HepG2 (cell line): ENCODE data around the gene SLC27A2. TPM values are rescaled to one million over a fixed set of nuclear protein-coding genes. Genes with fewer than 3 reads are reported as not detected.

Experiments
- ATAC-seq: fragments of 200-7000 bp; cut with Tn5 transposase; 3 replicates; pipeline ENCODE4 v1.9.1; 2020; ENCODE audit warnings: mild to moderate bottlenecking, moderate library complexity
- BruUV-seq: library from RNA; stranded (reverse); fragments of 400-500 nt; replicated peaks from 2 replicates; lab custom pipeline; 2021; lab: Mats Ljungman, UMichigan
- CTCF ChIA-PET: fragments of 300-600 bp; formaldehyde crosslinking; extraction: SDS; loops from one replicate; lab custom pipeline; 2021; ENCODE audit warnings: low total read pairs, inconsistent platforms, low intra/inter-chr PET ratio; lab: Yijun Ruan, JAX
- POLR2A ChIA-PET: fragments of 350-600 bp; sonication (Branson Sonifier 250); formaldehyde crosslinking; loops from one replicate; lab custom pipeline; 2020; ENCODE audit warnings: antibody characterized with exemption, inconsistent platforms; lab: Yijun Ruan, JAX
- DNase-seq: peaks from one replicate; pipeline ENCODE4 v3.0.0-alpha.2; 2015; ENCODE audit warnings: low spot score
- FAIRE-seq: peaks from 3 replicates; lab custom pipeline; 2011; peaks lifted over from hg19 to GRCh38; lab: Jason Lieb, UNC
- H2AFZ ChIP-seq: one replicate; pipeline ENCODE4 v1.6.1; 2011; ENCODE audit warnings: low read length, inconsistent platforms
- H3K27ac ChIP-seq: fragments of 300-600 bp; 3 replicates; pipeline ENCODE4 v1.8.0; 2011; ENCODE audit warnings: mixed run types, mild to moderate bottlenecking, mixed read lengths, low read length, inconsistent platforms; ENCODE audit not compliant: insufficient read depth; ENCODE audit errors: extremely low read length
- H3K27me3 ChIP-seq, 2 experiments: fragments of 200-600 bp in 1 of 2; 2 replicates in 1 of 2; 3 replicates in 1 of 2; pipeline versions ENCODE4 v1.6.0 to v1.8.0; 2011; ENCODE audit warnings: low read length in 2 of 2, mild to moderate bottlenecking in 2 of 2, moderate library complexity in 2 of 2, inconsistent platforms in 1 of 2; ENCODE audit not compliant: insufficient read depth in 2 of 2, control insufficient read depth in 1 of 2
- H3K36me3 ChIP-seq, 2 experiments: fragments of 200-600 bp in 1 of 2; replicated peaks in 1 of 2; 2 replicates in 1 of 2; 3 replicates in 1 of 2; pipeline versions ENCODE4 v1.5.1 to v1.8.0; 2011; ENCODE audit warnings: low read length in 2 of 2, inconsistent platforms in 1 of 2; ENCODE audit not compliant: insufficient read depth in 2 of 2, control insufficient read depth in 1 of 2
- H3K4me1 ChIP-seq: 2 replicates; pipeline ENCODE4 v1.5.1; 2012; ENCODE audit warnings: low read length, inconsistent platforms; ENCODE audit not compliant: insufficient read depth
- H3K4me2 ChIP-seq: 2 replicates; pipeline ENCODE4 v1.6.0; 2011; ENCODE audit warnings: low read depth, low read length, inconsistent platforms
- H3K4me3 ChIP-seq, 3 experiments: fragments of 200-600 bp in 1 of 3; sonication (generic), shearing (Covaris generic) in 1 of 3; replicated peaks in 1 of 3; 2 replicates each; pipeline ENCODE4 v1.5.1; 2011 to 2016; ENCODE audit warnings: low read length in 3 of 3, inconsistent platforms in 2 of 3, low read depth in 2 of 3, mild to moderate bottlenecking in 2 of 3, control low read depth in 1 of 3, mixed read lengths in 1 of 3; ENCODE audit not compliant: insufficient read depth in 1 of 3
- H3K79me2 ChIP-seq: one replicate; pipeline ENCODE4 v1.6.1; 2011; ENCODE audit warnings: low read length, inconsistent platforms; ENCODE audit not compliant: insufficient read depth
- H3K9ac ChIP-seq: 2 replicates; pipeline ENCODE4 v1.6.0; 2011; ENCODE audit warnings: mild to moderate bottlenecking, low read depth, low read length, inconsistent platforms; ENCODE audit not compliant: insufficient read depth
- H3K9me3 ChIP-seq: 2 replicates; pipeline ENCODE4 v1.5.1; 2012; ENCODE audit warnings: mild to moderate bottlenecking, low read length
- H4K20me1 ChIP-seq: 2 replicates; pipeline ENCODE4 v1.6.0; 2011; ENCODE audit warnings: inconsistent platforms, mild to moderate bottlenecking, low read length, moderate library complexity; ENCODE audit not compliant: insufficient read depth
- DMTF1 ChIP-seq: sonication (generic); formaldehyde crosslinking; IDR thresholded peaks from 2 replicates; pipeline ENCODE4 v1.4.0; 2020; ENCODE audit warnings: mild to moderate bottlenecking, missing genetic modification reagents
- MIER2 ChIP-seq: IDR thresholded peaks from 2 replicates; pipeline ENCODE4 v1.6.1; 2016; ENCODE audit warnings: missing biosample characterization, missing genetic modification reagents
- NAIF1 ChIP-seq: sonication (generic); formaldehyde crosslinking; IDR thresholded peaks from 2 replicates; pipeline ENCODE4 v1.5.0; 2020; ENCODE audit warnings: mild to moderate bottlenecking, missing genetic modification reagents, borderline replicate concordance
- ZBTB34 ChIP-seq: sonication (generic); formaldehyde crosslinking; IDR thresholded peaks from 2 replicates; pipeline ENCODE4 v1.8.0; 2022; ENCODE audit warnings: mild to moderate bottlenecking, missing genetic modification reagents
- ZBTB44 ChIP-seq: sonication (generic); formaldehyde crosslinking; IDR thresholded peaks from 2 replicates; pipeline ENCODE4 v1.4.0; 2020; ENCODE audit warnings: missing genetic modification reagents
- ZFP82 ChIP-seq: sonication (generic); formaldehyde crosslinking; IDR thresholded peaks from 2 replicates; pipeline ENCODE4 v1.5.1; 2020; ENCODE audit warnings: mild to moderate bottlenecking, missing genetic modification reagents, borderline replicate concordance
- ZNF230 ChIP-seq: sonication (generic); formaldehyde crosslinking; IDR thresholded peaks from 2 replicates; pipeline ENCODE4 v1.4.0; 2020; ENCODE audit warnings: mild to moderate bottlenecking, missing genetic modification reagents
- ZNF234 ChIP-seq: sonication (generic); formaldehyde crosslinking; conservative IDR thresholded peaks from 2 replicates; pipeline ENCODE4 v1.5.1; 2020; ENCODE audit warnings: mild to moderate bottlenecking, missing genetic modification reagents
- ZNF383 ChIP-seq: sonication (generic); formaldehyde crosslinking; IDR thresholded peaks from 2 replicates; pipeline ENCODE4 v1.4.0; 2020; ENCODE audit warnings: missing genetic modification reagents, mild to moderate bottlenecking, borderline replicate concordance
- ZNF709 ChIP-seq: sonication (generic); formaldehyde crosslinking; IDR thresholded peaks from 2 replicates; pipeline ENCODE4 v1.5.0; 2020; ENCODE audit warnings: mild to moderate bottlenecking, missing genetic modification reagents
- ZNF749 ChIP-seq: sonication (generic); formaldehyde crosslinking; IDR thresholded peaks from 2 replicates; pipeline ENCODE4 v1.8.0; 2022; ENCODE audit warnings: mild to moderate bottlenecking, missing genetic modification reagents, moderate library complexity, borderline replicate concordance
- WGBS: methylation state at CpG from one replicate; pipeline ENCODE4 v1.1.6; 2017; ENCODE audit warnings: low lambda C conversion rate; 5-methylcytosine and 5-hydroxymethylcytosine counted together
- in situ Hi-C: cut with HindIII; loops from 2 replicates; pipeline ENCODE4 v1.10.0; 2017; ENCODE audit warnings: low pct_unique_long_range_greater_than_20kb; ENCODE audit not compliant: extremely low pct_ligation_motif_present
- intact Hi-C: fragments of 100-400 bp; cut with micrococcal nuclease; formaldehyde crosslinking; loops from one replicate; pipeline ENCODE4 v1.10.0; 2022; ENCODE audit not compliant: unreplicated experiment
- polyA plus RNA-seq, 8 experiments: library from polyadenylated mRNA; depleted of rRNA in 3 of 8; stranded (reverse) in 7 of 8; unstranded in 1 of 8; fragments of >200 nt; fragmentation: Illumina TruSeq in 4 of 8; extraction: Trizol in 4 of 8; gene quantifications; 2 replicates each; pipeline versions ENCODE4 v1.2.1 to v1.2.3, GENCODE V29; 2011 to 2016; ENCODE audit warnings: low read depth in 4 of 8, missing spikeins in 1 of 8, mixed read lengths in 1 of 8; ENCODE audit not compliant: insufficient read depth in 1 of 8
- total RNA-seq, 5 experiments: library from RNA; depleted of rRNA; stranded (reverse); fragments of >200 nt; fragmentation: Illumina TruSeq; extraction: Trizol; gene quantifications; 2 replicates each; pipeline ENCODE4 v1.2.3, GENCODE V29; 2016; ENCODE audit warnings: low read depth in 1 of 5
- TF ChIP-seq, protein P1 (sequence below): IDR thresholded peaks from 2 replicates; pipeline ENCODE4 v1.6.1; 2012; ENCODE audit warnings: inconsistent platforms
- TF ChIP-seq, protein P2 (sequence below): sonication (generic); formaldehyde crosslinking; IDR thresholded peaks from 2 replicates; pipeline ENCODE4 v1.8.0; 2022; ENCODE audit warnings: mild to moderate bottlenecking, missing genetic modification reagents, moderate library complexity

SLC27A2 gene
- total and polyA plus RNA-seq, 2 of the 13 experiments (the other 11 are each of a cell fraction or from before 2014, with no cell fraction given) = 14.6 to 23.4 TPM

GRCh38 chr15:50262533-50262932 is 80.5 kb downstream of the SLC27A2 start:
- no TSS peak for BruUV-seq
- WGBS = 82% methylated on average over 4 of the region's 4 CpGs
- CTCF ChIA-PET = no interaction called here
- H3K36me3 ChIP-seq = no peaks in the 10 kb centered on the region
- DNase-seq (no peak), FAIRE-seq (no peak), ATAC-seq (no peak)
- no peaks in the 10 kb centered on the region for H3K9me3 ChIP-seq
- H4K20me1 ChIP-seq = no peaks in the 10 kb centered on the region
- no peak overlapping the region for H3K9ac ChIP-seq
- no peaks in the 10 kb centered on the region for H3K79me2 ChIP-seq
- H2AFZ ChIP-seq = no peak overlapping the region
- TF ChIP-seq MIER2 (CRISPR knock-in tag) (no peak), ZNF230 (no peak), ZNF234 (CRISPR knock-in tag) (no peak), NAIF1 (CRISPR knock-in tag) (no peak), ZNF383 (CRISPR knock-in tag) (no peak), ZBTB34 (CRISPR knock-in tag) (no peak), ZFP82 (CRISPR knock-in tag) (no peak), ZNF709 (CRISPR knock-in tag) (no peak), ZBTB44 (CRISPR knock-in tag) (no peak), ZNF749 (CRISPR knock-in tag) (no peak), DMTF1 (CRISPR knock-in tag) (no peak)
- TF ChIP-seq, protein P1, sequence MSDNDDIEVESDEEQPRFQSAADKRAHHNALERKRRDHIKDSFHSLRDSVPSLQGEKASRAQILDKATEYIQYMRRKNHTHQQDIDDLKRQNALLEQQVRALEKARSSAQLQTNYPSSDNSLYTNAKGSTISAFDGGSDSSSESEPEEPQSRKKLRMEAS = no peak
- TF ChIP-seq, protein P2, sequence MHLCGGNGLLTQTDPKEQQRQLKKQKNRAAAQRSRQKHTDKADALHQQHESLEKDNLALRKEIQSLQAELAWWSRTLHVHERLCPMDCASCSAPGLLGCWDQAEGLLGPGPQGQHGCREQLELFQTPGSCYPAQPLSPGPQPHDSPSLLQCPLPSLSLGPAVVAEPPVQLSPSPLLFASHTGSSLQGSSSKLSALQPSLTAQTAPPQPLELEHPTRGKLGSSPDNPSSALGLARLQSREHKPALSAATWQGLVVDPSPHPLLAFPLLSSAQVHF = no peak
- POLR2A ChIA-PET = no interaction called here
- no peak overlapping the region for H3K4me3 ChIP-seq
- no peak overlapping the region for H3K27ac ChIP-seq
- intact Hi-C loops (no loop called here), in situ Hi-C loops (no loop called here)
- peaks cover 13% of the 10 kb centered on the region for H3K4me1 ChIP-seq
- H3K27me3 ChIP-seq = no peaks in the 10 kb centered on the region; a peak in 1 of 5 replicates
- no peak overlapping the region for H3K4me2 ChIP-seq
